AG09309 (cell line): ENCODE measurements around the gene TMEM9B.

Source experiments
- DNase-seq: peaks from one replicate; pipeline ENCODE4 v3.0.0-alpha.2; 2010; ENCODE audit warnings: low read depth
- H3K4me3 ChIP-seq: 2 replicates; pipeline ENCODE4 v1.5.1; 2011; ENCODE audit warnings: mild to moderate bottlenecking, low read depth, low read length, moderate library complexity; ENCODE audit not compliant: control insufficient read depth
- CTCF ChIP-seq: IDR thresholded peaks from 2 replicates; pipeline ENCODE4 v1.5.1; 2011; ENCODE audit warnings: mild to moderate bottlenecking, low read depth, low read length, inconsistent platforms; ENCODE audit not compliant: insufficient read depth, control insufficient read depth; ENCODE audit errors: missing control alignments

TMEM9B gene

GRCh38 chr11:8930456-8931175 lies 33.6 kb downstream of the TMEM9B start:
- H3K4me3 ChIP-seq = no peak overlapping the region
- no peak for DNase-seq
- TF ChIP-seq CTCF = no peak

- TF ChIP-seq CTCF = no peak
- H3K4me3 ChIP-seq = no peak overlapping the region
- peak; percentile 32 for DNase-seq
These were observed 35.1 kb downstream of the TMEM9B start for GRCh38 chr11:8928981-8929615.

GRCh38 chr11:8928205-8928604 lies 36.0 kb downstream of the TMEM9B start:
- DNase-seq = no peak
- no peak for TF ChIP-seq CTCF
- H3K4me3 ChIP-seq = no peak overlapping the region

GRCh38 chr11:8927233-8927632 lies 37.0 kb downstream of the TMEM9B start:
- DNase-seq = no peak
- no peak for TF ChIP-seq CTCF
- no peak overlapping the region for H3K4me3 ChIP-seq

- DNase-seq = no peak
- no peak for TF ChIP-seq CTCF
- no peak overlapping the region for H3K4me3 ChIP-seq
These were observed 38.0 kb downstream of the TMEM9B start for GRCh38 chr11:8926236-8926635.

GRCh38 chr11:8925711-8926110 lies 38.5 kb downstream of the TMEM9B start:
- TF ChIP-seq CTCF = no peak
- DNase-seq = no peak

More at GRCh38 chr11:8925711-8926110, 38.5 kb downstream of the TMEM9B start:
- H3K4me3 ChIP-seq = no peak overlapping the region
